MM.1S (cell line): Measurements from ENCODE around the gene TDP1.
A peak's percentile ranks its signal among the peaks of the same experiment; 100 is the strongest.

Experiments
- DNase-seq: peaks from one replicate; pipeline ENCODE4 v3.0.0-alpha.2; 2015
- H2AFZ ChIP-seq: fragments of 300-600 bp; sonication (generic); 2 replicates; pipeline ENCODE4 v1.6.0; 2016; ENCODE audit warnings: antibody characterized with exemption, low read length
- H3F3A ChIP-seq: fragments of 300-600 bp; sonication (generic); 2 replicates; pipeline ENCODE4 v1.6.1; 2016; ENCODE audit warnings: mild to moderate bottlenecking, antibody characterized with exemption, low read length, moderate library complexity, mixed read lengths; ENCODE audit not compliant: insufficient read depth
- H3K27ac ChIP-seq: fragments of 300-600 bp; sonication (generic); 2 replicates; pipeline ENCODE4 v1.5.1; 2016; ENCODE audit warnings: mild to moderate bottlenecking, low read length
- H3K27me3 ChIP-seq: fragments of 300-600 bp; sonication (generic); replicated peaks from 2 replicates; pipeline ENCODE4 v1.6.0; 2016; ENCODE audit warnings: low read length; ENCODE audit not compliant: insufficient read depth
- H3K36me3 ChIP-seq: fragments of 300-600 bp; sonication (generic); replicated peaks from 2 replicates; pipeline ENCODE4 v1.6.1; 2016; ENCODE audit warnings: mild to moderate bottlenecking, low read length, mixed read lengths; ENCODE audit not compliant: insufficient read depth
- H3K4me1 ChIP-seq: fragments of 300-600 bp; sonication (generic); 2 replicates; pipeline ENCODE4 v1.6.1; 2016; ENCODE audit warnings: low read length, mixed read lengths
- H3K4me2 ChIP-seq: fragments of 300-600 bp; sonication (generic); 2 replicates; pipeline ENCODE4 v1.6.0; 2016; ENCODE audit warnings: low read depth, low read length
- H3K4me3 ChIP-seq: fragments of 300-600 bp; sonication (generic); 2 replicates; pipeline ENCODE4 v1.5.1; 2016; ENCODE audit warnings: low read length, mixed read lengths
- H3K79me2 ChIP-seq: fragments of 300-600 bp; sonication (generic); 2 replicates; pipeline ENCODE4 v1.6.1; 2016; ENCODE audit warnings: mixed run types, low read length, mixed read lengths
- H3K9ac ChIP-seq: fragments of 300-600 bp; sonication (generic); 2 replicates; pipeline ENCODE4 v1.6.1; 2016; ENCODE audit warnings: low read length, mixed read lengths
- H3K9me2 ChIP-seq: fragments of 300-600 bp; sonication (generic); replicated peaks from 2 replicates; pipeline ENCODE4 v1.6.1; 2016; ENCODE audit warnings: mild to moderate bottlenecking, low read length, mixed read lengths; ENCODE audit not compliant: insufficient read depth
- H3K9me3 ChIP-seq: fragments of 300-600 bp; sonication (generic); replicated peaks from 2 replicates; pipeline ENCODE4 v1.6.1; 2016; ENCODE audit warnings: mild to moderate bottlenecking, low read length, mixed read lengths; ENCODE audit not compliant: insufficient read depth
- H4K20me1 ChIP-seq: fragments of 300-600 bp; sonication (generic); 2 replicates; pipeline ENCODE4 v1.6.1; 2016; ENCODE audit warnings: mild to moderate bottlenecking, low read length, moderate library complexity, mixed read lengths; ENCODE audit not compliant: insufficient read depth
- CTCF ChIP-seq: fragments of 300-600 bp; sonication (generic); IDR thresholded peaks from 2 replicates; pipeline ENCODE4 v1.5.1; 2016; ENCODE audit warnings: antibody characterized with exemption, low read length, mixed read lengths
- EZH2 ChIP-seq: fragments of 300-600 bp; sonication (generic); optimal IDR thresholded peaks from 2 replicates; pipeline ENCODE3; 2017; ENCODE audit warnings: low read depth, mild to moderate bottlenecking, antibody characterized with exemption, low read length, mixed read lengths
- EZH2phosphoT487 ChIP-seq: fragments of 300-600 bp; sonication (generic); IDR thresholded peaks from 2 replicates; pipeline ENCODE4 v1.6.1; 2018; ENCODE audit warnings: antibody characterized with exemption, low read length

TDP1 gene

DNA sequence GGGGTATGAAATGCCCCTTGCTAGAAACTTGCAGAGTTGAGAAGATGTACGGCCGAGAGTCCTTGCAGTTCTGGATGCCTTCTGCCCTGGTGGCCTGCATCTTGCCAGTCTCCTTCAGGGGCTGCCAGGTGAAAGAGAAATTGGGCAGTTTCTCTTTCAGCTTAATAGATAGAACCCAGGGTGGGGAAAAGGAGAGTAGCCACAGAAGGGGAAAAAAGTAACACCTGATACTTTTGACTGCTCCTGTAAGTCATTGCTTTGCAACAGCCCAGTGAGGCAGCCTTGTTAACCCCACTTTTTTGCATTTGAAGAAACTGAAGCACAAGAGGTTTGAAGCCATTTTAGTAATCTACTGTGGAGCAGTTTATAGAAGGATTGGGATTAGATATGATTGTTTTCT is 27.6 kb downstream of the TDP1 start:
- H3K36me3 ChIP-seq, result no peaks in the 10 kb centered on the region
- no peaks in the 10 kb centered on the region for H3K79me2 ChIP-seq
- H3K9me2 ChIP-seq, result no peaks in the 10 kb centered on the region
- DNase-seq, result peak; percentile 8
- H2AFZ ChIP-seq, result no peak overlapping the region
- no peak overlapping the region for H3K9ac ChIP-seq
- no peaks in the 10 kb centered on the region for H3K9me3 ChIP-seq
- H3K27me3 ChIP-seq, result no peaks in the 10 kb centered on the region
- no peak overlapping the region for H3K4me3 ChIP-seq
- H3K4me2 ChIP-seq, result no peak overlapping the region
- H3K4me1 ChIP-seq, result no peaks in the 10 kb centered on the region
- no peaks in the 10 kb centered on the region for H4K20me1 ChIP-seq
- no peaks in the 10 kb centered on the region for H3F3A ChIP-seq
- H3K27ac ChIP-seq, result no peak overlapping the region
- TF ChIP-seq EZH2phosphoT487 (no peak), EZH2 (no peak), CTCF (no peak)

GRCh38 chr14:89986462-89987160 is 30.9 kb downstream of the TDP1 start:
- Histone ChIP-seq H3K9me3 (no peaks in the 10 kb centered on the region), H3K27me3 (no peaks in the 10 kb centered on the region), H3K79me2 (no peaks in the 10 kb centered on the region), H2AFZ (no peak overlapping the region), H3K9me2 (no peaks in the 10 kb centered on the region), H3K36me3 (no peaks in the 10 kb centered on the region), H4K20me1 (no peaks in the 10 kb centered on the region), H3K4me2 (no peak overlapping the region), H3K9ac (no peak overlapping the region), H3F3A (no peaks in the 10 kb centered on the region), H3K27ac (no peak overlapping the region), H3K4me3 (no peak overlapping the region), H3K4me1 (no peaks in the 10 kb centered on the region)
- no peak for DNase-seq
- TF ChIP-seq EZH2phosphoT487, result no peak
- no peak for TF ChIP-seq CTCF
- no peak for TF ChIP-seq EZH2

- H4K20me1 ChIP-seq, result no peaks in the 10 kb centered on the region
- no peaks in the 10 kb centered on the region for H3K27me3 ChIP-seq
- H3K9me2 ChIP-seq, result no peaks in the 10 kb centered on the region
- no peak overlapping the region for H3K27ac ChIP-seq
- H3K4me2 ChIP-seq, result no peak overlapping the region
- no peaks in the 10 kb centered on the region for H3K36me3 ChIP-seq
- H3K4me3 ChIP-seq, result no peak overlapping the region
- no peaks in the 10 kb centered on the region for H3K79me2 ChIP-seq
- no peak for DNase-seq
- TF ChIP-seq CTCF, result no peak
- no peak for TF ChIP-seq EZH2
- TF ChIP-seq EZH2phosphoT487, result no peak
- no peaks in the 10 kb centered on the region for H3K4me1 ChIP-seq
- H3K9ac ChIP-seq, result no peak overlapping the region
- H2AFZ ChIP-seq, result no peak overlapping the region
- no peaks in the 10 kb centered on the region for H3K9me3 ChIP-seq
- H3F3A ChIP-seq, result no peaks in the 10 kb centered on the region
Observed at GRCh38 chr14:89987161-89987475, 31.4 kb downstream of the TDP1 start.
